Liver (tissue), 9 donors: ENCODE data around the gene STRADA. TPM values are rescaled to one million over a fixed set of nuclear protein-coding genes. Genes with fewer than 3 reads are reported as not detected.

Experiments
- DNase-seq: peaks from one replicate; pipeline ENCODE4 v3.0.0-alpha.2; 2017; ENCODE audit warnings: low spot score
- H3K27ac ChIP-seq, 2 donors: one replicate each; pipeline ENCODE4 v1.7.0; 2013; ENCODE audit warnings: inconsistent platforms in 2 of 2, low read length in 2 of 2, control low read depth in 1 of 2, low read depth in 1 of 2, mild to moderate bottlenecking in 1 of 2
- H3K27me3 ChIP-seq, 4 donors: one replicate each; pipeline versions ENCODE4 v1.6.1 to v1.7.0; 2013; ENCODE audit warnings: low read length in 3 of 4, inconsistent platforms in 1 of 4, mild to moderate bottlenecking in 1 of 4, moderate library complexity in 1 of 4; ENCODE audit not compliant: control insufficient read depth in 4 of 4, insufficient read depth in 4 of 4
- H3K36me3 ChIP-seq, 4 donors: one replicate each; pipeline versions ENCODE4 v1.6.1 to v1.7.0; 2013; ENCODE audit warnings: low read length in 3 of 4, mild to moderate bottlenecking in 3 of 4, low read depth in 1 of 4, moderate library complexity in 1 of 4; ENCODE audit not compliant: control insufficient read depth in 4 of 4, insufficient read depth in 3 of 4
- H3K4me1 ChIP-seq, 4 donors: one replicate each; pipeline versions ENCODE4 v1.6.1 to v1.7.0; 2013; ENCODE audit warnings: low read length in 3 of 4, mild to moderate bottlenecking in 3 of 4, moderate library complexity in 1 of 4; ENCODE audit not compliant: control insufficient read depth in 4 of 4, insufficient read depth in 4 of 4
- H3K4me3 ChIP-seq, 3 donors: one replicate each; pipeline versions ENCODE4 v1.6.1 to v1.7.0; 2013; ENCODE audit warnings: low read length in 3 of 3, control low read depth in 1 of 3, low read depth in 1 of 3, mild to moderate bottlenecking in 1 of 3
- H3K9ac ChIP-seq, 2 donors: one replicate each; pipeline ENCODE4 v1.7.0; 2013; ENCODE audit warnings: low read length in 2 of 2, mild to moderate bottlenecking in 2 of 2, moderate library complexity in 2 of 2, control low read depth in 1 of 2, low read depth in 1 of 2
- H3K9me3 ChIP-seq, 4 donors: one replicate each; pipeline versions ENCODE4 v1.6.1 to v1.7.0; 2013; ENCODE audit warnings: low read length in 3 of 4; ENCODE audit not compliant: control insufficient read depth in 4 of 4
- CTCF ChIP-seq: fragments of 150-350 bp; IDR thresholded peaks from 2 replicates; pipeline ENCODE4 v1.5.1; 2017; ENCODE audit warnings: improper control_type of control experiment, low read depth, low read length; ENCODE audit not compliant: missing input control
- EGR1 ChIP-seq, 2 donors: IDR thresholded peaks; 2 replicates each; pipeline ENCODE4 v1.6.1; 2016 to 2018; ENCODE audit warnings: antibody characterized with exemption in 2 of 2, low read depth in 2 of 2
- FOXA1 ChIP-seq: IDR thresholded peaks from 2 replicates; pipeline ENCODE4 v1.6.1; 2016; ENCODE audit warnings: antibody characterized with exemption
- FOXA2 ChIP-seq: IDR thresholded peaks from 2 replicates; pipeline ENCODE4 v1.6.1; 2016; ENCODE audit warnings: antibody characterized with exemption
- GABPA ChIP-seq, 2 donors: IDR thresholded peaks in 1 of 2; conservative IDR thresholded peaks in 1 of 2; 2 replicates each; pipeline ENCODE4 v1.6.1; 2016; ENCODE audit warnings: antibody characterized with exemption in 2 of 2, mild to moderate bottlenecking in 1 of 2, moderate library complexity in 1 of 2
- HNF4A ChIP-seq, 2 donors: conservative IDR thresholded peaks; 2 replicates each; pipeline ENCODE4 v1.6.1; 2016; ENCODE audit warnings: antibody characterized with exemption in 2 of 2, mild to moderate bottlenecking in 2 of 2
- HNF4G ChIP-seq: IDR thresholded peaks from 2 replicates; pipeline ENCODE4 v1.6.1; 2016; ENCODE audit warnings: antibody characterized with exemption
- JUND ChIP-seq, 2 donors: IDR thresholded peaks; 2 replicates each; pipeline ENCODE4 v1.6.1; 2016; ENCODE audit warnings: antibody characterized with exemption in 2 of 2
- MAX ChIP-seq: IDR thresholded peaks from 2 replicates; pipeline ENCODE4 v1.6.1; 2016; ENCODE audit warnings: antibody characterized with exemption
- RAD21 ChIP-seq, 2 donors: IDR thresholded peaks; 2 replicates each; pipeline ENCODE4 v1.6.1; 2016; ENCODE audit warnings: antibody characterized with exemption in 2 of 2, mild to moderate bottlenecking in 2 of 2
- REST ChIP-seq: IDR thresholded peaks from 2 replicates; pipeline ENCODE4 v1.6.1; 2016; ENCODE audit warnings: antibody characterized with exemption, mild to moderate bottlenecking
- RXRA ChIP-seq, 2 donors: IDR thresholded peaks; 2 replicates each; pipeline ENCODE4 v1.6.1; 2017 to 2018; ENCODE audit warnings: antibody characterized with exemption in 2 of 2, mild to moderate bottlenecking in 1 of 2
- SP1 ChIP-seq: IDR thresholded peaks from 2 replicates; pipeline ENCODE4 v1.6.1; 2018; ENCODE audit warnings: antibody characterized with exemption, mild to moderate bottlenecking
- TAF1 ChIP-seq: conservative IDR thresholded peaks from 2 replicates; pipeline ENCODE4 v1.6.1; 2016; ENCODE audit warnings: antibody characterized with exemption, mild to moderate bottlenecking
- YY1 ChIP-seq: IDR thresholded peaks from 2 replicates; pipeline ENCODE4 v1.6.1; 2016; ENCODE audit warnings: antibody characterized with exemption, mild to moderate bottlenecking
- WGBS: extraction: QIAGEN DNeasy Blood & Tissue Kit; methylation state at CpG from one replicate; pipeline ENCODE4 v1.1.7; 2013; 5-methylcytosine and 5-hydroxymethylcytosine counted together
- polyA plus RNA-seq, 2 donors: library from polyadenylated mRNA; stranded (reverse) in 1 of 2; unstranded in 1 of 2; fragments of 200-250 nt in 1 of 2; fragments of >200 nt in 1 of 2; fragmentation: Nextera tagmentation in 1 of 2; extraction: Ambion mirVana in 1 of 2; gene quantifications; one replicate each; pipeline versions ENCODE4 v1.2.1 to v1.2.3, GENCODE V29; 2013 to 2015
- total RNA-seq, 2 donors: library from RNA; depleted of rRNA; stranded (reverse); fragments of >200 nt; gene quantifications; one replicate each; pipeline ENCODE4 v1.2.3, GENCODE V29; 2014
- donor health status: healthy.
- donor health status: healthy.
- donor health status: healthy.
- donor health status: healthy.
- donor health status: healthy.

STRADA gene
- total and polyA plus RNA-seq, 4 donors, result 7.7 to 17.9 (median 8.2) TPM

GRCh38 chr17:63774969-63775265 is 33.3 kb upstream of the STRADA start (continued):
- TF ChIP-seq CTCF, result no peak
- no peak for TF ChIP-seq HNF4G
- no peak for TF ChIP-seq TAF1
- TF ChIP-seq RAD21 (IDR thresholded peaks at IDR 0.05), result no peak

- H3K27ac ChIP-seq, result peak within 1 kb of the TSS; percentile 95 to 97
- peak; percentile 94 for DNase-seq
- H3K9me3 ChIP-seq, result no peaks in the 10 kb centered on the region
- H3K4me1 ChIP-seq, result peaks cover 7 to 28% (median 19%) of the 10 kb centered on the region in 4 donors
- H3K27me3 ChIP-seq, result no peaks in the 10 kb centered on the region
- TF ChIP-seq EGR1 (IDR thresholded peaks at IDR 0.05; ENCODE audit: low read depth in 2 of 2) (no peak), REST (no peak), MAX (no peak), FOXA1 (no peak), FOXA2 (no peak), RAD21 (IDR thresholded peaks at IDR 0.05) (no peak), JUND (IDR thresholded peaks at IDR 0.05) (no peak), CTCF (no peak), GABPA (IDR thresholded peaks at IDR 0.05 in 1 of 2, conservative IDR thresholded peaks at IDR 0.05 in 1 of 2) (no peak), YY1 (no peak), SP1 (no peak), RXRA (IDR thresholded peaks at IDR 0.05) (no peak), HNF4A (conservative IDR thresholded peaks at IDR 0.05) (no peak)
- peaks cover 0 to 5% (median 0%) of the 10 kb centered on the region in 4 donors for H3K36me3 ChIP-seq
- peak within 1 kb of the TSS; percentile 79 to 95 for H3K9ac ChIP-seq
- peak within 1 kb of the TSS; percentile 77 to 93 (median 81) for H3K4me3 ChIP-seq
- under 1% methylated on average over 67 of the region's 67 CpGs for WGBS
Measured at GRCh38 chr17:63774141-63774968, 32.8 kb upstream of the STRADA start, which contains the start of gene DDX42. Gene DDX42 (plus strand): TSS chr17:63774170. CDS start chr17:63787050, 12,880 bp downstream.
